GM12878 (cell line): ENCODE results near the gene LAMA5. TPM values are rescaled to one million over a fixed set of nuclear protein-coding genes. Genes with fewer than 3 reads are reported as not detected.

Experiments used
- ATAC-seq: fragments of 200-7000 bp; cut with Tn5 transposase; 3 replicates; pipeline ENCODE4 v1.9.1; 2020; ENCODE audit warnings: mild to moderate bottlenecking, moderate library complexity
- BruUV-seq: library from RNA; stranded (reverse); fragments of 400-500 nt; replicated peaks from 2 replicates; lab custom pipeline; 2021; lab: Mats Ljungman, UMichigan
- CTCF ChIA-PET: fragments of 300-600 bp; sonication (Branson Sonifier 250); formaldehyde crosslinking; extraction: SDS; loops from one replicate; lab custom pipeline; 2021; ENCODE audit warnings: inconsistent platforms; lab: Yijun Ruan, JAX
- POLR2A ChIA-PET: fragments of 350-600 bp; formaldehyde crosslinking; extraction: SDS; loops from one replicate; lab custom pipeline; 2021; ENCODE audit warnings: inconsistent platforms; lab: Charles Lee
- RAD21 ChIA-PET: fragments of 300-600 bp; sonication (Branson Sonifier 250); formaldehyde crosslinking; loops from one replicate; lab custom pipeline; 2023; ENCODE audit warnings: antibody characterized with exemption; ENCODE audit not compliant: unreplicated experiment; lab: Charles Lee
- SMC1A ChIA-PET: fragments of 300-600 bp; sonication (Branson Sonifier 250); formaldehyde crosslinking; loops from one replicate; lab custom pipeline; 2023; ENCODE audit not compliant: unreplicated experiment, uncharacterized antibody; lab: Charles Lee
- DNase-seq: peaks from one replicate; pipeline ENCODE4 v3.0.0-alpha.2; 2011; ENCODE audit warnings: low read depth, low spot score
- FAIRE-seq: peaks from 3 replicates; lab custom pipeline; 2011; peaks lifted over from hg19 to GRCh38; lab: Jason Lieb, UNC
- H2AFZ ChIP-seq: 2 replicates; pipeline ENCODE4 v1.6.0; 2011; ENCODE audit warnings: low read depth, low read length, control low read depth; ENCODE audit not compliant: control insufficient read depth
- H3K27ac ChIP-seq: 2 replicates; pipeline ENCODE4 v1.5.1; 2011; ENCODE audit warnings: control low read depth; ENCODE audit not compliant: control insufficient read depth, insufficient read depth
- H3K27me3 ChIP-seq, 2 experiments: replicated peaks in 1 of 2; 2 replicates each; pipeline versions ENCODE4 v1.6.0 to v1.6.1; 2011; ENCODE audit warnings: low read length in 1 of 2; ENCODE audit not compliant: control insufficient read depth in 2 of 2, insufficient read depth in 2 of 2
- H3K36me3 ChIP-seq, 2 experiments: 2 replicates each; pipeline ENCODE4 v1.5.1; 2011; ENCODE audit warnings: low read length in 1 of 2; ENCODE audit not compliant: control insufficient read depth in 2 of 2, insufficient read depth in 2 of 2
- H3K4me1 ChIP-seq: 2 replicates; pipeline ENCODE4 v1.6.1; 2011; ENCODE audit warnings: mild to moderate bottlenecking, low read length, moderate library complexity, mixed read lengths; ENCODE audit not compliant: control insufficient read depth, insufficient read depth
- H3K4me2 ChIP-seq: 2 replicates; pipeline ENCODE4 v1.6.0; 2011; ENCODE audit warnings: control low read depth; ENCODE audit not compliant: control insufficient read depth, insufficient read depth
- H3K4me3 ChIP-seq: fragments of 200-600 bp; sonication (generic); 2 replicates; pipeline ENCODE4 v1.5.1; 2016
- H3K79me2 ChIP-seq: 2 replicates; pipeline ENCODE4 v1.6.0; 2011; ENCODE audit warnings: low read length; ENCODE audit not compliant: control insufficient read depth, insufficient read depth
- H3K9ac ChIP-seq: 2 replicates; pipeline ENCODE4 v1.8.0; 2011; ENCODE audit warnings: low read length, control low read depth, mixed read lengths; ENCODE audit not compliant: control insufficient read depth, insufficient read depth
- H3K9me3 ChIP-seq: replicated peaks from 3 replicates; pipeline ENCODE4 v1.5.1; 2011; ENCODE audit warnings: mild to moderate bottlenecking, low read length; ENCODE audit not compliant: control insufficient read depth, insufficient read depth
- H4K20me1 ChIP-seq: 2 replicates; pipeline ENCODE4 v1.6.0; 2011; ENCODE audit not compliant: control insufficient read depth, insufficient read depth
- ASH2L ChIP-seq: fragments of 300-600, 200-600 bp; sonication (generic); IDR thresholded peaks from 2 replicates; pipeline ENCODE4 v1.6.1; 2017; ENCODE audit warnings: low read depth, mild to moderate bottlenecking, borderline replicate concordance
- BMI1 ChIP-seq: fragments of 450-650 bp; IDR thresholded peaks from 2 replicates; pipeline ENCODE4 v1.6.1; 2016; ENCODE audit warnings: mild to moderate bottlenecking, moderate library complexity, borderline replicate concordance
- CHD4 ChIP-seq: fragments of 200-600 bp; sonication (generic); IDR thresholded peaks from 2 replicates; pipeline ENCODE4 v1.6.1; 2016; ENCODE audit warnings: mild to moderate bottlenecking
- JUNB ChIP-seq: IDR thresholded peaks from 2 replicates; pipeline ENCODE4 v1.6.1; 2016; ENCODE audit warnings: antibody characterized with exemption, mild to moderate bottlenecking
- PAX8 ChIP-seq: fragments of 450-650 bp; IDR thresholded peaks from 2 replicates; pipeline ENCODE4 v1.6.1; 2017; ENCODE audit warnings: mild to moderate bottlenecking, moderate library complexity
- POLR2AphosphoS2 ChIP-seq: IDR thresholded peaks from 2 replicates; pipeline ENCODE4 v1.6.1; 2011; ENCODE audit warnings: low read depth, mild to moderate bottlenecking, low read length, improper control_type of control experiment, moderate library complexity
- RAD21 ChIP-seq: IDR thresholded peaks from 2 replicates; pipeline ENCODE4 v1.6.1; 2011; ENCODE audit warnings: mild to moderate bottlenecking, low read depth, low read length, moderate library complexity; ENCODE audit not compliant: insufficient read depth
- SMAD1 ChIP-seq: fragments of 450-650 bp; IDR thresholded peaks from 2 replicates; pipeline ENCODE4 v1.6.1; 2018; ENCODE audit warnings: mild to moderate bottlenecking, low read depth; ENCODE audit not compliant: partially characterized antibody
- SP1 ChIP-seq: IDR thresholded peaks from one replicate; pipeline ENCODE4 v1.6.1; 2011; ENCODE audit warnings: low read depth, low read length
- SREBF1 ChIP-seq: IDR thresholded peaks from 2 replicates; pipeline ENCODE4 v1.6.1; 2012; ENCODE audit warnings: mild to moderate bottlenecking, low read length
- TAF1 ChIP-seq: IDR thresholded peaks from 2 replicates; pipeline ENCODE4 v1.6.1; 2011; ENCODE audit warnings: mild to moderate bottlenecking, low read depth, low read length, borderline replicate concordance
- YY1 ChIP-seq: IDR thresholded peaks from 2 replicates; pipeline ENCODE4 v1.6.1; 2011; ENCODE audit warnings: low read depth, mild to moderate bottlenecking, low read length
- ZNF274 ChIP-seq: IDR thresholded peaks from one replicate; pipeline ENCODE4 v1.8.0; 2011; ENCODE audit not compliant: insufficient read length, insufficient read depth
- WGBS: methylation state at CpG from one replicate; pipeline ENCODE4 v1.1.6; 2016; ENCODE audit warnings: low lambda C conversion rate; ENCODE audit not compliant: insufficient replicate concordance, insufficient coverage; ENCODE audit errors: missing lambda C conversion rate; 5-methylcytosine and 5-hydroxymethylcytosine counted together
- in situ Hi-C: fragments of 300-500 bp; cut with MboI; formaldehyde crosslinking; loops from 9 replicates; pipeline ENCODE4 v1.14.3; 2018; ENCODE audit warnings: mixed read lengths
- intact Hi-C: fragments of 100-400 bp; cut with micrococcal nuclease; formaldehyde crosslinking; loops from one replicate; pipeline ENCODE4 v1.14.2; 2022; ENCODE audit not compliant: unreplicated experiment
- polyA plus RNA-seq, 11 experiments: library from polyadenylated mRNA; depleted of rRNA in 4 of 11; unstranded in 6 of 11; stranded (reverse) in 5 of 11; fragments of >200 nt; fragmentation: Nextera tagmentation in 4 of 11; fragmentation: Illumina TruSeq in 1 of 11; extraction: Ambion mirVana in 4 of 11; extraction: Trizol in 1 of 11; gene quantifications; 1 replicate in 1 of 11; 2 replicates in 10 of 11; pipeline versions ENCODE4 v1.2.1 to v1.2.3, GENCODE V29; 2011 to 2016; ENCODE audit warnings: inconsistent platforms in 2 of 11, missing spikeins in 2 of 11, low read depth in 1 of 11
- total RNA-seq, 4 experiments: library from RNA; depleted of rRNA in 3 of 4; stranded (reverse); fragments of >200 nt in 3 of 4; fragmentation: Illumina TruSeq in 1 of 4; extraction: Trizol in 1 of 4; gene quantifications; 2 replicates each; pipeline versions ENCODE4 v1.2.1 to v1.2.3, GENCODE V29; 2013 to 2021
- TF ChIP-seq, protein P1 (sequence below): fragments of 450-650 bp; conservative IDR thresholded peaks from 2 replicates; pipeline ENCODE4 v1.6.1; 2017; ENCODE audit warnings: mild to moderate bottlenecking, moderate library complexity
- TF ChIP-seq, protein P2 (sequence below): fragments of 450-650 bp; IDR thresholded peaks from 2 replicates; pipeline ENCODE4 v1.6.1; 2017; ENCODE audit warnings: low read depth, mild to moderate bottlenecking, moderate library complexity
- TF ChIP-seq, protein P3 (sequence below): fragments of 450-650 bp; IDR thresholded peaks from 2 replicates; pipeline ENCODE4 v1.6.1; 2017; ENCODE audit warnings: mild to moderate bottlenecking, low read depth, inconsistent platforms; ENCODE audit not compliant: poor library complexity, severe bottlenecking

Gene LAMA5
- total and polyA plus RNA-seq, 10 of the 15 experiments (the other 5 are each of a cell fraction or from before 2014, with no cell fraction given) = 0.09 to 3.1 (median 1.6) TPM; not detected in 3

DNA sequence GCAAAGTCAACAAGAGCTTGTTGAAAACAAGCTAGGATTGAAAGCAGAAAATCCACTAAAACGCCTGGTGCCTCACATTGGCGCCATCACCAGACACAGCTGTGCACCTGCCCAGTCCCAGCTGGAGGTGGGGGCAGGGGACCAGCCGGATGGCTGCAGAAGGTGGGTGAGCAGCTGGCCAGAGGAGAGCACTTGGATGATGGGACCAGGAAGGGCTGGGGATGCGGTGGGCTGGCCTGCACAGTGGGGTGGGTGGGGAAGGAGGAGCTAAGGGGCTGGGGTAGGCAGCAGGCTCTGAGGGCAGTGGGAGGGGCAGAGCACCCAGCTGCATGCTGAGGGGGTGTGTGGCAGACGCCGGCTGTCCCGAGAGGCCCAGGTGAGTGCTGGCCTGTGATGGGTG, 32.9 kb upstream of the LAMA5 start (continued):
- TF ChIP-seq JUNB = no peak
- TF ChIP-seq, protein P1, sequence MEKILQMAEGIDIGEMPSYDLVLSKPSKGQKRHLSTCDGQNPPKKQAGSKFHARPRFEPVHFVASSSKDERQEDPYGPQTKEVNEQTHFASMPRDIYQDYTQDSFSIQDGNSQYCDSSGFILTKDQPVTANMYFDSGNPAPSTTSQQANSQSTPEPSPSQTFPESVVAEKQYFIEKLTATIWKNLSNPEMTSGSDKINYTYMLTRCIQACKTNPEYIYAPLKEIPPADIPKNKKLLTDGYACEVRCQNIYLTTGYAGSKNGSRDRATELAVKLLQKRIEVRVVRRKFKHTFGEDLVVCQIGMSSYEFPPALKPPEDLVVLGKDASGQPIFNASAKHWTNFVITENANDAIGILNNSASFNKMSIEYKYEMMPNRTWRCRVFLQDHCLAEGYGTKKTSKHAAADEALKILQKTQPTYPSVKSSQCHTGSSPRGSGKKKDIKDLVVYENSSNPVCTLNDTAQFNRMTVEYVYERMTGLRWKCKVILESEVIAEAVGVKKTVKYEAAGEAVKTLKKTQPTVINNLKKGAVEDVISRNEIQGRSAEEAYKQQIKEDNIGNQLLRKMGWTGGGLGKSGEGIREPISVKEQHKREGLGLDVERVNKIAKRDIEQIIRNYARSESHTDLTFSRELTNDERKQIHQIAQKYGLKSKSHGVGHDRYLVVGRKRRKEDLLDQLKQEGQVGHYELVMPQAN = no peak

DNA sequence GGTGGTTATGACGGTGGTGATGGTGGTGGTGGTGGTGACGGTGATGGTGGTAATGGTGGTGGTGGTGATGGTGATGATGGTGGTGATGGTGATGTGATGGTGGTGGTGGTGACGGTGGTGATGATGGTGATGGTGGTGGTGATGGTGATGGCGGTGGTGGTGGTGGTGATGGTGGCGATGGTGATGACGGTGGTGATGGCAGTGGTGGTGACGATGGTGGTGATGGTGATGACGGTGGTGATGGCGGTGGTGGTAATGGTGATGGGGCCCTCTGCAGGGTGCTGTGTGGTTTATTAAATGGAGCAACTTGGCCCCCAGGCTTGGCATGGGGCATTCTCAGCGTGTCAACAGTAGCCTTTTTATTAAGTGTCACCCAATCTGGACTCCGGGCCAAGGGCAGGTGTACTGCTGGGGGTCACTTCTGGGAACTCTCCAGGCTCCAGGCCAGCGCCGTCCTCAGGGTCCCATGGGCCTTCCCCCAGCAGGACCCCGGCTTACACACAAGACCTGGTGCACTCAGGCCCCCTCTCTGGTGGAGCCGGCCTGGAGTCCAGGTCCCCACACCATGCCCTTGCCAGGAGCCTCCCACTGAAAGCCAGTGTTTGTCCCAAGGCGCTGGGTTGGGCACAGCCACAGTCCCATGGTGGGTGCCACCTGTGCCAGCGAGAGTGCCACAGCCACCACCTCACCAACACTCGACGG, 31.2 kb upstream of the LAMA5 start:
- in situ Hi-C loops = loop anchor here (25.0 kb wide), 1 partner anchor 386 kb away; no protein-coding TSS in a partner anchor
- TF ChIP-seq TAF1 (no peak), RAD21 (no peak), BMI1 (no peak), POLR2AphosphoS2 (no peak), ASH2L (no peak), SREBF1 (no peak), PAX8 (no peak), ZNF274 (no peak), CHD4 (no peak), SMAD1 (no peak), YY1 (no peak), SP1 (no peak)
- TF ChIP-seq, protein P2, sequence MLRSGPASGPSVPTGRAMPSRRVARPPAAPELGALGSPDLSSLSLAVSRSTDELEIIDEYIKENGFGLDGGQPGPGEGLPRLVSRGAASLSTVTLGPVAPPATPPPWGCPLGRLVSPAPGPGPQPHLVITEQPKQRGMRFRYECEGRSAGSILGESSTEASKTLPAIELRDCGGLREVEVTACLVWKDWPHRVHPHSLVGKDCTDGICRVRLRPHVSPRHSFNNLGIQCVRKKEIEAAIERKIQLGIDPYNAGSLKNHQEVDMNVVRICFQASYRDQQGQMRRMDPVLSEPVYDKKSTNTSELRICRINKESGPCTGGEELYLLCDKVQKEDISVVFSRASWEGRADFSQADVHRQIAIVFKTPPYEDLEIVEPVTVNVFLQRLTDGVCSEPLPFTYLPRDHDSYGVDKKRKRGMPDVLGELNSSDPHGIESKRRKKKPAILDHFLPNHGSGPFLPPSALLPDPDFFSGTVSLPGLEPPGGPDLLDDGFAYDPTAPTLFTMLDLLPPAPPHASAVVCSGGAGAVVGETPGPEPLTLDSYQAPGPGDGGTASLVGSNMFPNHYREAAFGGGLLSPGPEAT = no peak
- TF ChIP-seq, protein P3, sequence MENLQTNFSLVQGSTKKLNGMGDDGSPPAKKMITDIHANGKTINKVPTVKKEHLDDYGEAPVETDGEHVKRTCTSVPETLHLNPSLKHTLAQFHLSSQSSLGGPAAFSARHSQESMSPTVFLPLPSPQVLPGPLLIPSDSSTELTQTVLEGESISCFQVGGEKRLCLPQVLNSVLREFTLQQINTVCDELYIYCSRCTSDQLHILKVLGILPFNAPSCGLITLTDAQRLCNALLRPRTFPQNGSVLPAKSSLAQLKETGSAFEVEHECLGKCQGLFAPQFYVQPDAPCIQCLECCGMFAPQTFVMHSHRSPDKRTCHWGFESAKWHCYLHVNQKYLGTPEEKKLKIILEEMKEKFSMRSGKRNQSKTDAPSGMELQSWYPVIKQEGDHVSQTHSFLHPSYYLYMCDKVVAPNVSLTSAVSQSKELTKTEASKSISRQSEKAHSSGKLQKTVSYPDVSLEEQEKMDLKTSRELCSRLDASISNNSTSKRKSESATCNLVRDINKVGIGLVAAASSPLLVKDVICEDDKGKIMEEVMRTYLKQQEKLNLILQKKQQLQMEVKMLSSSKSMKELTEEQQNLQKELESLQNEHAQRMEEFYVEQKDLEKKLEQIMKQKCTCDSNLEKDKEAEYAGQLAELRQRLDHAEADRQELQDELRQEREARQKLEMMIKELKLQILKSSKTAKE = no peak

More for the DNA sequence above, 31.2 kb upstream of the LAMA5 start:
- SMC1A ChIA-PET = no interaction called here
- Histone ChIP-seq H3K27ac (no peak overlapping the region), H3K36me3 (peaks cover 0 to 5% of the 10 kb centered on the region in 2 experiments; a peak in 2 of 4 replicates), H3K9me3 (no peaks in the 10 kb centered on the region; the same call in 2 of the 3 replicates), H3K79me2 (no peaks in the 10 kb centered on the region), H4K20me1 (no peaks in the 10 kb centered on the region; the same call in 1 of the 2 replicates), H3K4me1 (no peaks in the 10 kb centered on the region), H3K4me2 (no peak overlapping the region), H3K9ac (no peak overlapping the region), H3K27me3 (no peaks in the 10 kb centered on the region), H3K4me3 (no peak overlapping the region), H2AFZ (no peak overlapping the region)
- 92% methylated on average over 17 of the region's 19 CpGs for WGBS
- no peak for DNase-seq
- CTCF ChIA-PET = no interaction called here
- POLR2A ChIA-PET = no interaction called here
- RAD21 ChIA-PET = no interaction called here
- intact Hi-C loops = no loop called here
- FAIRE-seq = no peak
- ATAC-seq = no peak
- BruUV-seq = no TSS peak
